Measurements from ENCODE around the gene NMRAL1. TPM values are rescaled to one million over a fixed set of nuclear protein-coding genes. Genes with fewer than 3 reads are reported as not detected.

NMRAL1 gene
- total RNA-seq, 2 experiments from 2014 or later = 50.5 to 55.0 TPM

DNA sequence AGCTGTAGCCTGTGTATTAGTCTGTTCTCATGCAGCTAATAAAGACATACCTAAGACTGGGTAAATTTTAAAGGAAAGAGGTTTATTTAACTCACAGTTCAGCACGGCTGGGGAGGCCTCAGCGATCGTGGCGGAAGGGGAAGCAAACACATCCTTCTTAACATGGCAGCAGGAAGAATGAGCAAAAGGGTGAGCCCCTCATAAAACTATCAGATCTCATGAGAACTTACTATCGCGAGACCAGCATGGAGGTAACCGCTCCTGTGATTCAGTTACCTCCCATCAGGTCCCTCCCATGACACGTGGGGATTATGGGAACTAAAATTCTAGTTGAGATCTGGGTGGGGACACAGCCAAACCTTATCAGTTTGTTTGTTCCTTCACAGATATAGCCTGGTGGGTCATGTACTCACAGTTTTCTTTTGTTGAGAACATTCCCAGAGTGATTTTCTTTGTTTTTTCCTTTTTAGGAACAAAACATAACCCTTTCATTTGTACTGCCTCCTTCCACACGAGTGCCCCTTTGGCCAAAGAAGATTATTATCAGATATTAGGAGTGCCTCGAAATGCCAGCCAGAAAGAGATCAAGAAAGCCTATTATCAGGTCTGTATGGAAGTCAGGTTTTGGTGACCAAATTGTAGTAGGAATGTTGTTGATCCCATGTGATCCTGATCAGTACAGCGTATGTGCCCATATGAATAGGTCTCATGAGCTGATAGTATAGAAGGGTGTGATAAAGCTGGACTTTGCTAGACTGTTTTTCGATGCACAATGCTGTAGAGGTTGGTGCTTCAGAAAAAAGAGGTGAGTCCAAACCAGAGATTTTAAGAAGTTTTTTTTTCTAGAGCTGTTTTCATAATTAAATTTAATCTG is 40.3 kb downstream of the NMRAL1 start:
- DNase-seq = no peak
- H3K4me1 Mint-ChIP-seq (ENCODE audit: low read depth) = peaks cover 6% of the 10 kb centered on the region
- no peak overlapping the region for H3K27ac Mint-ChIP-seq
- intact Hi-C loops (cut with micrococcal nuclease) = no loop called here
- H3K27me3 Mint-ChIP-seq = no peaks in the 10 kb centered on the region
- CTCF ChIA-PET = no interaction called here
- H3K4me3 Mint-ChIP-seq = no peak overlapping the region
- H3K36me3 Mint-ChIP-seq = peaks cover 38% of the 10 kb centered on the region
- POLR2A ChIA-PET = no interaction called here
- H3K9me3 Mint-ChIP-seq = no peaks in the 10 kb centered on the region

DNA sequence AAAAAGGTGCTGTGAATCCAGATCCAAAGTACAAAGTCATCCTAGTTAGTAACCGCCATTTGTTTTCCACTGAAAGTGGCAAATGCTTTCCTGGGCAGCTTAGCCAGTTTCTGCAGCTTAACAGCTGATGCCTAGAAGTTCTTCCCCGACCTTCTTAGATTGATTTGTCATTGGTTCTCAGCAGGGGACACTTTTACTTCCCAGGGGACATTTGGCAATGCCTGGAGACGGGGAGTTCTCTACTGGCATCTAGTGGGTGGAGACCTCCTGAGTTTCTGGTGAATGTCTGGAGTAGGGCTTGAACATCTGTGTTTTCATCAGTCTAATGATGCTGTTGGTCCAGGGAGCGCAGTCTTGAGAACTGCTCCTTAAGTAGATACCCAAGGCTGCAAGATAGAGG is 41.2 kb downstream of the NMRAL1 start:
- DNase-seq = no peak
- H3K4me3 Mint-ChIP-seq = no peak overlapping the region
- H3K36me3 Mint-ChIP-seq = peaks cover 41% of the 10 kb centered on the region
- H3K27me3 Mint-ChIP-seq = no peaks in the 10 kb centered on the region
- H3K4me1 Mint-ChIP-seq (ENCODE audit: low read depth) = peaks cover 10% of the 10 kb centered on the region
- CTCF ChIA-PET = no interaction called here
- intact Hi-C loops (cut with micrococcal nuclease) = no loop called here
- POLR2A ChIA-PET = no interaction called here
- peak overlapping the region; percentile 15 for H3K27ac Mint-ChIP-seq
- H3K9me3 Mint-ChIP-seq = no peaks in the 10 kb centered on the region

DNA sequence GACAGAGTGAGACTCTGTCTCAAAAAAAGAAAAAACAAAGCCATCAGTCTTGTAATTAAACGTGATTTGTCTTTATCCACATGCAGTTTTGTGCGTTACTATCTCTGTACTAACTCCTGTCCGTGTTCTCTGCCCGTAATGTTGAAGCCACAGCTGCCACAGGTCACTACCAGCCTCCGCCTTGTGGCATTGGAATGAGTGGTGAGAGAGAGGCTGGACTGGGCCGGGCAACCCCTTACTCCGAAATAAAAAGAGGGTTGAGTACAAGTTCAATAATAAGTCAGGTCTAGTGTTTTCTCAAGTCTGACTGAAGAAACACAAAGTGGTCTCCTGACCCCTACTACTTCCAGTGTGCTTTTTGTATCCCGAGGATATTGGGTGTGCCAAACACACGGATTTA is 43.4 kb downstream of the NMRAL1 start:
- ChIA-PET CTCF (no interaction called here), POLR2A (no interaction called here)
- H3K9me3 Mint-ChIP-seq = no peaks in the 10 kb centered on the region
- H3K27me3 Mint-ChIP-seq = no peaks in the 10 kb centered on the region
- no peak overlapping the region for H3K27ac Mint-ChIP-seq
- H3K4me3 Mint-ChIP-seq = no peak overlapping the region
- intact Hi-C loops (cut with micrococcal nuclease) = no loop called here
- H3K36me3 Mint-ChIP-seq = peaks cover 42% of the 10 kb centered on the region
- no peak for DNase-seq
- peaks cover 28% of the 10 kb centered on the region for H3K4me1 Mint-ChIP-seq (ENCODE audit: low read depth)

DNA sequence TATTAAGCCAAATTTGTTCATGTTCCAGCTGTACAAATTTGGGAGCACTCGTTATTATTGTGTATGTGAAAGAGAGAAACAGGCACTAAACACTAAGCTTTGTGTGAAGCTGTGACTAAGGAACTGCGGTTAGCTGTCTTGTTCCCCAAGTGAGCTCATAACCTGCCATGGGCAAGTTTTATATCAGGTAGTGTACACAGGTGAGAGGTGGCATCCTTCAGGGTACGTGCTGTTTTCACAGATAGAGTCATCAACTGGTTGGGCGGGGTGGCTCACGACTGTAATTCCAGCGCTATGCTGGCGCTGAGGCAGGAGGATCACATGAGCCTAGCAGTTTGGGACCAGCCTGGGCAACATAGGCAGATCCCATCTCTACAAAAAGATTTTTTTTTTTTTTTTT is 45.9 kb downstream of the NMRAL1 start:
- intact Hi-C loops (cut with micrococcal nuclease) = no loop called here
- CTCF ChIA-PET = interaction anchor here (1.4 kb wide), 1 partner anchor 69 kb away, joined by 4 read pairs; no protein-coding TSS in a partner anchor
- no peak for DNase-seq
- H3K9me3 Mint-ChIP-seq = no peaks in the 10 kb centered on the region
- H3K27me3 Mint-ChIP-seq = no peaks in the 10 kb centered on the region
- peaks cover 28% of the 10 kb centered on the region for H3K4me1 Mint-ChIP-seq (ENCODE audit: low read depth)
- no peak overlapping the region for H3K4me3 Mint-ChIP-seq
- peaks cover 28% of the 10 kb centered on the region for H3K36me3 Mint-ChIP-seq
- POLR2A ChIA-PET = no interaction called here
- peak overlapping the region; percentile 40 for H3K27ac Mint-ChIP-seq

DNA sequence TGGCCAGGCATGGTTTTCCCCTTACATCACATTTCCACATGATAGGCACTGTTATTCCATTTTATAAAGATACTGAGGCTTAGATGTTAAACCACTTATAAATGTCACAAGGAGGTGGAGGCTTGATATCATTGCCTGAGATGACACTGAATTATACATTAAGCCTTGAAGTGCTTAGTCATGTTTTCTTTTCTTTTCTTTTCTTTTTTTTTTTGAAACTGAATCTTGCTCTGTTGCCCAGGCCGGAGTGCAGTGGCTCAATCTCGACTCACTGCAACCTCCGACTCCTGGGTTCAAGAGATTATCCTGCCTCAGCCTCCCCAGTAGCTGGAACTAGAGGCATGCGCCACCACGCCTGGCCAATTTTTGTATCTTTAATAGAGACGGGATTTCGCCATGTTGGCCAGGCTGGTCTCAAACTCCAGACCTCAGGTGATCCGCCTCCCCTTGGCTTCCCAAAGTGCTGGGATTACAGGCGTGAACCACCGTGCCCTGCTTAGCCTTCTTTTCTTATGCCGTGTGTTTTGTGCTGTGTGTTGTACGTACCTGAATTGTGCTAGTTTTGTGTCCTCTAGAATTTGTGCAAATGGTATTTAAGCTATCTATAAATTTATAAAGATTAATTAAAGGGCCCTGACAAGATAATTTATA is 47.6 kb downstream of the NMRAL1 start:
- no peaks in the 10 kb centered on the region for H3K9me3 Mint-ChIP-seq
- intact Hi-C loops (cut with micrococcal nuclease) = no loop called here

DNA sequence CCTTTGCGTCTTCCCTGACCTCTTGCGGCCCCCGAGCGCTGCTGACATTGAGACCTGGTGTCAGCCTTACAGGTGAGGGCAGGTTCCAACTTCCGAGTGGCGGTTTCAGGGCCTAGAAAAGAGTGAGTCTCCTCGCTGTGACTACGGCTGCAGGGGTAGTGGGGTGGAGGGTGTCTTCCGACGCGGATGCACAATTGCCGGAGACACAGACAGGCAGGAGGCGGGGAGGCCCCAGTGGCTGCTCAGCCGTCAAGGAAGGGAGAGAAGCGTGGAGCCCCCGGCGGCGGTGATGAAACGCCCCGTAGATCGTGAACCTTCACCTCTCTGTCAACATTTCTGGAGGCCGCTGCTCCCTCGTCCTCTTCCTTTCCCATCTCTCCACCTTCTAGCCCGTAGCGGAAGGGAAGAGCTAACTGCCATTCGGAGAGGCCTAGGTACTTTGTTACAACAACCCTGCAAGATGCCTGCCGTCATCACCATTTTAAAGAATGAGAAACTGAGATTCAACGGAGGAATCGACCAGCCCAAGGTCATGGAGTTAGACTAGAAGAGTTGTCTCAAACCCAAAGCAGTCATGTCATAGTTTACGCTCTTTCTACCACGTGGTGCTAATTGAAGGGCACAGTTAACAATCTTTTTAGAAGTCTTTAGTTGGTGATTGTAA is 48.3 kb downstream of the NMRAL1 start:
- peak overlapping the region; percentile 94 for H3K4me3 Mint-ChIP-seq
- H3K4me1 Mint-ChIP-seq (ENCODE audit: low read depth) = peaks cover 28% of the 10 kb centered on the region
- no peak for DNase-seq
- no peaks in the 10 kb centered on the region for H3K9me3 Mint-ChIP-seq
- intact Hi-C loops (cut with micrococcal nuclease) = no loop called here
- CTCF ChIA-PET = interaction anchor here (1.1 to 1.3 kb wide), 2 partner anchors 10 to 15 kb away, joined by 3 to 6 read pairs; no protein-coding TSS in a partner anchor
- H3K27ac Mint-ChIP-seq = peak overlapping the region; percentile 100
- no peaks in the 10 kb centered on the region for H3K27me3 Mint-ChIP-seq
- peaks cover 20% of the 10 kb centered on the region for H3K36me3 Mint-ChIP-seq
- POLR2A ChIA-PET = interaction anchor here (2.4 kb wide), 1 partner anchor 10 kb away, joined by 18 read pairs; the partner anchor contains the start of gene CORO7

More for the DNA sequence above, 47.6 kb downstream of the NMRAL1 start:
- Mint-ChIP-seq H3K27me3 (no peaks in the 10 kb centered on the region), H3K4me1 (ENCODE audit: low read depth) (peaks cover 28% of the 10 kb centered on the region), H3K4me3 (peak overlapping the region; percentile 94), H3K27ac (peak overlapping the region; percentile 100), H3K36me3 (peaks cover 25% of the 10 kb centered on the region)
- ChIA-PET CTCF (interaction anchor here (1.3 kb wide), 1 partner anchor 16 kb away, joined by 3 read pairs; no protein-coding TSS in a partner anchor), POLR2A (interaction anchor here (2.4 kb wide), 1 partner anchor 11 kb away, joined by 18 read pairs; the partner anchor contains the start of gene CORO7)
- DNase-seq = no peak

DNA sequence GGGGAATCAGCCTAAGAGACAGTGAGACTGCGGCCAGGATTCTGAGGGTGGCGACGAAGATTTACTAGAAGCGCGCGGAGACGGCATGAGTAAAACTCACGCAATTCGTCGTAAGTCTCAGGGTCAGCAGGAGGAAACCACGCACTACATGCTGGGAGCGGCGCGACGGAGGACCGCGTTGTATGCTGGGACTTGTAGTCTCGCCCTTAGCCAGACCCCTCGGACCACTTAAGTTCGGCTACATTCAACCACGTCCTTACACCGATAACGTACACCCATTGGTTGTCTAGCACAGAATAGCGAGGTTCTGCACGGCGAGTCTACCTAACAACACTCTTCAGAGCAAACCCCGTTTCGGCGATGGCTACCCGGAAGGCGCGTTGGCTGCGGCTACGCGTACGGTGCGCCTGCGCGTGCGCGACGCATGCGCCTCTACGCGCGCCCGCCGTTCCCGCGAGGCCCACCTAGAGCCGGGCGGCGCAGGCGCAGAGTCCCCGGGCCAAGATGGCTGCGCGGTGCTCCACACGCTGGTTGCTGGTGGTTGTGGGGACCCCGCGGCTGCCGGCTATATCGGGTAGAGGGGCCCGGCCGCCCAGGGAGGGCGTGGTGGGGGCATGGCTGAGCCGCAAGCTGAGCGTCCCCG is 48.9 kb downstream of the NMRAL1 start, which contains the start of gene DNAJA3:
DNAJA3 (plus strand) TSS at position 491 of the 643 bp plus-strand sequence; CDS start at position 505, 14 bp downstream.
- no peaks in the 10 kb centered on the region for H3K9me3 Mint-ChIP-seq
- CTCF ChIA-PET = interaction anchor here (1.1 kb wide), 1 partner anchor 10 kb away, joined by 6 read pairs; no protein-coding TSS in a partner anchor
- H3K36me3 Mint-ChIP-seq = peaks cover 18% of the 10 kb centered on the region
- peak within 1 kb of the TSS; percentile 100 for H3K27ac Mint-ChIP-seq
- intact Hi-C loops (cut with micrococcal nuclease) = loop anchor here (1.0 to 2.0 kb wide), 4 partner anchors 11 to 189 kb away; partner anchors contain the start of genes CDIP1, HMOX2 and UBALD1
- no peaks in the 10 kb centered on the region for H3K27me3 Mint-ChIP-seq
- H3K4me1 Mint-ChIP-seq (ENCODE audit: low read depth) = peaks cover 27% of the 10 kb centered on the region
- peak; percentile 94 for DNase-seq
- POLR2A ChIA-PET = interaction anchor here (2.4 kb wide), 1 partner anchor 10 kb away, joined by 18 read pairs; the partner anchor contains the start of gene CORO7
- peak within 1 kb of the TSS; percentile 94 for H3K4me3 Mint-ChIP-seq

DNA sequence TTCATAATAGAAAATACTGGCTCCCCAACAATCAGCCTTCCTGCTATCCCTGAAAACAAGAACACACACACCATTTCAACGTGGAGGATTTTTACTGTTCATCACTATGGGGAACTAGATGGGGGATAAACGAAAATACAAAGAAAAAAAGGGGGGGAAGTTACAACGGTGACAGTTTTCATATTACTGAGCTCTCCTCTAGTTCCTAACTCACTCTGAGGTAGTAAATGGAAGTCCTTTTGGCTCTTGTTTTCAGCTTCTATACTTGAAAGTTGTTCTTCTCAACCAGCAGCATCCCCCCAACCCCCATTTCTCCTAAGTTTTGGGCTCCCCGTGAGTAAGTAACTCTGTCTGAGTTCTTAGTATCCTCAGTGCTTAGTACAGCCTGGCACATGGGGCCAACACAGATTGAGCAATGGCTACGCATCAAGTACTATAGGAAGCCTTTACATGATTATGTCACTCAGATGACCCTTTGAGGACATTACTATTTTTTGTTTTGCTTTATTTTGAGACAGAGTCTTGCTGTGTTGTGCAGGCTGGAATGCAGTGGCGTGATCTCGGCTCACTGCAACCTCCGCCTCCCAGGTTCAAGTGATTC is 53.8 kb downstream of the NMRAL1 start:
- POLR2A ChIA-PET = no interaction called here

DNA sequence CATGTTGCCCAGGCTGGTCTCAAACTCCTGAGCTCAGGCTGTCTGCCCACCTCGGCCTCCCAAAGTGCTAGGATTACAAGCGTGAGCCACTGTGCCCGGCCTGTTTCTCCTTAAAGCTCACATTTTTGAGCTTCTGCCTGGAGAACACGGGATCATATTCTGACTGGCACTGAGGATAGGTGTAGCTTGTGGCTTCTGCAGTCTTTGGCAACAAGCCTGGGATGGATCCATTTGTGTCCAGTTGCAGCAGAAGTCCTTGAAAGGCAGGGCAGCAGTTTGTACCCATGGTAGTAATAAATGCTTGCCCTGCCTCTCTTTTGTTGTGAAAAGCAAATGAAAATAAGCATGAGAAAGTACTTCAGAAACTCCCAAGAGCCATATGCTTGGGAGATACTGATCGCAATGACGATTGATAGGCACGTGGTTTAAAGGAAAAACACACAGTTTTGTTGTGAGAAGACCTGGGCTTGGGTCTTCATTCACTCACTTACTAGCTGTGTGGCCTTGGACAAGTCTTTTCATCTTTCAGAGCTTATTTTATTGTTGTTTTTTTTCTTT is 54.9 kb downstream of the NMRAL1 start:
- DNase-seq = no peak
- Mint-ChIP-seq H3K27ac (no peak overlapping the region), H3K27me3 (no peaks in the 10 kb centered on the region), H3K36me3 (peaks cover 9% of the 10 kb centered on the region), H3K4me3 (no peak overlapping the region), H3K9me3 (no peaks in the 10 kb centered on the region), H3K4me1 (ENCODE audit: low read depth) (peaks cover 13% of the 10 kb centered on the region)
- CTCF ChIA-PET = interaction anchor here (1.2 kb wide), 1 partner anchor 17 kb away, joined by 3 read pairs; no protein-coding TSS in a partner anchor
- intact Hi-C loops (cut with micrococcal nuclease) = loop anchor here (5.0 to 10.0 kb wide), 2 partner anchors 112 to 145 kb away; partner anchors contain the start of gene TFAP4
- POLR2A ChIA-PET = no interaction called here

More for the DNA sequence above, 53.8 kb downstream of the NMRAL1 start:
- no peak overlapping the region for H3K4me3 Mint-ChIP-seq
- no peaks in the 10 kb centered on the region for H3K9me3 Mint-ChIP-seq
- intact Hi-C loops (cut with micrococcal nuclease) = no loop called here
- H3K27me3 Mint-ChIP-seq = no peaks in the 10 kb centered on the region
- H3K36me3 Mint-ChIP-seq = peaks cover 2% of the 10 kb centered on the region
- peaks cover 6% of the 10 kb centered on the region for H3K4me1 Mint-ChIP-seq (ENCODE audit: low read depth)
- no peak for DNase-seq
- H3K27ac Mint-ChIP-seq = no peak overlapping the region
- CTCF ChIA-PET = no interaction called here

DNA sequence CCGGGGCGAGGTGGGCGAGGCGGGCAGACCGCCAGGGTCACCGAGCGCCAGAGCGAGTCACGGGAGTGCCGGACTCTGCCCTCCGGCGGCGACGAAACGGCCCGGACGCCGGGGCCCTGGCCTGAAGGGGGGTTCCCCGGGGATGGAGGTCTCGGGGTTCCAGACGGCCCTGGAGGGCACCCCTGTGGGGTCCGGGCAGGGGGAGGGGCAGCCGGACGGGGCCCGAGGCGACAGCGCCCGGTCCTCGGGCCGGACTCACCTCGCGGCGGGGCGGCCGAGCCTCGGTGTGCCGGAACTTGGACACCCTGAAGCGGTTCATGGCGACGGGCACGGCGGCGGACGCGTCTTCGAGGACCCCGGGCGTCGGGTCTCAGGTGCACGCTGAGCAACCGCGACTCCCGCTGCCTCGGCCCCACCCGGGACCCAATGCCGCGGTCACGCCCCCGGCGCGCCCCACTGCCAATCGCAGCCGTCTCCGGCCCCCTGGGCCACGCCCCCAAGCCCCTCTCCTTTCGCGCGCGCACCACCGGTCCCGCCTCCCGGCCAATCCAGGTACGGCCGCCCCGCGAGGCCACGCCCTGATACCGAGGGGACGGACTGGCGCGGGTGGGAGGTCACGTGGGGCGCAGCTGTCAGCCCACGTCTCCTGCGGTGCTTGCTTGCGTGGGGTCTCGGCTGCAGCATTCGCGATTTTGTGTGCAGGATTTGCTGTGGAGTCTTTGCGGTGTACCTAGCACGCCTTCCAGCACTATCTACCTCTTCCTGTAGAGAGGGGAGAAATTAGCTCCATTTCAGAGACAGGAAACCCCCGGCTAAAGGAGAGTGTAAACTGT is 58.0 kb downstream of the NMRAL1 start, which contains the start of gene CORO7:
CORO7 (minus strand) TSS at position 397 of the 833 bp plus-strand sequence; CDS start at position 319, 78 bp downstream.
- peaks cover 23% of the 10 kb centered on the region for H3K36me3 Mint-ChIP-seq
- DNase-seq = peak; percentile 98
- peak within 1 kb of the TSS; percentile 88 for H3K27ac Mint-ChIP-seq
- peak within 1 kb of the TSS; percentile 88 for H3K4me3 Mint-ChIP-seq
- intact Hi-C loops (cut with micrococcal nuclease) = loop anchor here (2.0 to 10.0 kb wide), 3 partner anchors 109 to 200 kb away; partner anchors contain the start of gene TFAP4
- POLR2A ChIA-PET = interaction anchor here (0.5 to 3.4 kb wide), 9 partner anchors 9 to 277 kb away, joined by 3 to 18 read pairs (median 4); partner anchors contain the start of genes CDIP1, DNAJA3, HMOX2 and NMRAL1
- CTCF ChIA-PET = interaction anchor here (1.0 to 9.8 kb wide), 5 partner anchors 9 to 234 kb away, joined by 3 to 67 read pairs (median 4); partner anchors contain the start of gene DNAJA3
- no peaks in the 10 kb centered on the region for H3K9me3 Mint-ChIP-seq
- peaks cover 33% of the 10 kb centered on the region for H3K4me1 Mint-ChIP-seq (ENCODE audit: low read depth)
- no peaks in the 10 kb centered on the region for H3K27me3 Mint-ChIP-seq
